ENCODE results near the gene WWOX.

GRCh38 chr16:79170555-79171246 lies 1071.2 kb downstream of the WWOX start:
- TF ChIP-seq PATZ1 (CRISPR knock-in tag; IDR thresholded peaks at IDR 0.05; ENCODE audit: borderline replicate concordance) (no peak), ZFP3 (CRISPR knock-in tag; IDR thresholded peaks at IDR 0.05) (no peak), GLIS3 (CRISPR knock-in tag; IDR thresholded peaks at IDR 0.05) (no peak), RARB (CRISPR knock-in tag; IDR thresholded peaks at IDR 0.05) (no peak), ESRRG (CRISPR knock-in tag; IDR thresholded peaks at IDR 0.05) (no peak), ZNF565 (CRISPR knock-in tag; conservative IDR thresholded peaks at IDR 0.05; ENCODE audit: low read depth) (no peak), ARNTL (CRISPR knock-in tag; IDR thresholded peaks at IDR 0.05; ENCODE audit: borderline replicate concordance, low read depth) (no peak), ZNF8 (CRISPR knock-in tag; IDR thresholded peaks at IDR 0.05) (no peak), PPARA (CRISPR knock-in tag; IDR thresholded peaks at IDR 0.05; ENCODE audit: borderline replicate concordance) (no peak)
- TF ChIP-seq, protein P1, sequence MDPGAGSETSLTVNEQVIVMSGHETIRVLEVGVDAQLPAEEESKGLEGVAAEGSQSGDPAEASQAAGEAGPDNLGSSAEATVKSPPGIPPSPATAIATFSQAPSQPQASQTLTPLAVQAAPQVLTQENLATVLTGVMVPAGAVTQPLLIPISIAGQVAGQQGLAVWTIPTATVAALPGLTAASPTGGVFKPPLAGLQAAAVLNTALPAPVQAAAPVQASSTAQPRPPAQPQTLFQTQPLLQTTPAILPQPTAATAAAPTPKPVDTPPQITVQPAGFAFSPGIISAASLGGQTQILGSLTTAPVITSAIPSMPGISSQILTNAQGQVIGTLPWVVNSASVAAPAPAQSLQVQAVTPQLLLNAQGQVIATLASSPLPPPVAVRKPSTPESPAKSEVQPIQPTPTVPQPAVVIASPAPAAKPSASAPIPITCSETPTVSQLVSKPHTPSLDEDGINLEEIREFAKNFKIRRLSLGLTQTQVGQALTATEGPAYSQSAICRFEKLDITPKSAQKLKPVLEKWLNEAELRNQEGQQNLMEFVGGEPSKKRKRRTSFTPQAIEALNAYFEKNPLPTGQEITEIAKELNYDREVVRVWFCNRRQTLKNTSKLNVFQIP (CRISPR knock-in tag; IDR thresholded peaks at IDR 0.05; ENCODE audit: borderline replicate concordance, low read depth), result no peak

Data from SK-N-SH treated with all-trans-retinoic acid at 6 μM for 48 hours (cell line).